ENCODE results near the gene FAM98B.
"Not testable (repeated sequence)": the region's sequence is repeated elsewhere in the genome, so short reads cannot be mapped to it uniquely, and the experiment has no call there.

Gene FAM98B

DNA sequence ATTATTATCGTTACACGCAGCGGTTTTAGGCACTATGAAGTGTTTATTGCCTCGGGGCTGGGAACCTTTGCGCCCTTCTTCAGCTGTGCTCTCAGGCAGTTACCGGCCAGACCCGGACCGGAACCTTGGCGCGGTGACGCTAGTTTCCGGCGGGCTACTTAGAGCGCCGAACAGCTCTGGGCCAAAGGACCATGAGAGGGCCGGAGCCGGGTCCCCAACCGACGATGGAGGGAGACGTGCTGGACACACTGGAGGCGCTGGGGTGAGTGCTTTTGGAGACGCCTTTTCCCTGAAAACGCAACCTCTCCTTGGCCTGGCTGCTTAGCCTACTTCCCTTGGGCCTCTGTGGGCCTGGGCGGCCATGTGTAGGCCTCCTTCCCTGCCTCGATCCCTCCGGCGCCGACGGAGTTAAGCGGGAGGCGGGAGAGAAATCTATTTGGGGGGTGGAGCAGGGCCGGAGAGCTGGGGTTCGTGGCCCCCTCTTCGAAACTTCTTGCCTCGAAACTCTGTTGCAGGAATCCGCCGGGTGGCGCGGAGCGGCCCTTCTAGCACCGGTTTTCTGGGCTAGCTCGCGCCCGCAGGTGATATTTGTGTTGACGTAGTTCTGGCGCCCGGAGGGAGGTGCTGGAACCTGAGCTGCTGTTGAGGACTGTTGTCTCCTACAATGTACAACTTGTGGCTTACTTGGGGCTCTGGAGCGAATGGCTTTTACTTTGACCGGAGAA is at the start of gene FAM98B:
TSS of gene FAM98B (plus strand) at position 157 of the 725 bp plus-strand sequence. CDS start at position 192, 35 bp downstream.
- peak; percentile 92 for DNase-seq

- peak; percentile 57 for DNase-seq
These were observed 47.5 kb upstream of the FAM98B start for GRCh38 chr15:38406436-38406835.

GRCh38 chr15:38408576-38408975 is 45.4 kb upstream of the FAM98B start:
- DNase-seq = no peak

- no peak for DNase-seq
These were observed 42.0 kb upstream of the FAM98B start for GRCh38 chr15:38411902-38412301.

- no peak for DNase-seq
These were observed 41.5 kb upstream of the FAM98B start for GRCh38 chr15:38412466-38412865.

DNA sequence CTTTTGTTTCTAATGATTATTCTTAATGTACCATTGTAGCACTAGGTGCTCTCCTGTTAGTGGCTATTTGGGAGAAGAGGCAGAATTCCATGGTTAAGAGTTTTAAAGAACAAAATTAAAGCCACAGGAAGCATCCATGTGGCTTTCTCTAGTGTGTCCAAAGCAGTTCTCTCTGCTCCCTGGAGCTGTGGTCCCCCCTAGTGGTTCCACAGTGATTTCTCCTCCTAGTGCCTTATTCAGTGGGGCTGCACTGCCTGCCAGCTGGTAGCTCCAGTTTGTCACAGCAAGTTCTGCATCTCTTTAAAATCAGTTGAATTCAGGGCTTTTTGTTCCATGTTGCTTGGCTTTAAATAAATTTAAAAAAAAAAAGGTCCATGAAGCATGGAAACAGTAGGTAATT is 39.6 kb upstream of the FAM98B start:
- peak; percentile 27 for DNase-seq

DNA sequence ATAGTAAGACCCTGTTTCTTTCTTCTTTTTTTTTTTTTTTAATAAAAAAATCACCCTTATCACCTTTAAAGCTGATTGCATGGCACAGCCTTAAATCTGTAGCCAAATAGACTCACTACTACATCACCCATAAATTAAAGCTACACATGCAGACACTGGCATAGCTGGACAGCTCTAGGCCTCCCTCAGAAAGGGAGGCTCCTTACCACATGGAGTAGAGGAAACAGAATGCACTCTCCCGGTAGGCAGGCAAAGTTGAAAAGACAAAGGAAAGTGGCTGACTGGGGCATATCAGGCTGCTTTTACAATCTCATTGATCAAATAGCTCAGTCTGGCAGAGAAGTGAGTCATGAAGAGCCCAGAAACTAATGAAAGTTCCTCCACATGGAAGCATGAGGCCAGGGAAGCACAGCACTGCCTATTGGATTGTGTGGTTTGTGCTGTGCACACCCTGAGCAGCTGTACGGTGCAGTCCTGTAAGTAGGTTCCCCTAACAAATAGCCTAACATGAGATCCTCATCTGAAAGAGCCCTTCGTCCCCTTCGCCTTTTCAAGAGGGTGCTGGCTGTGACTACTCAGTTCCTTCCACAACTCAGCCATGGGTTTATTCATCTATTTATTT is 32.7 kb upstream of the FAM98B start:
- DNase-seq = no peak

GRCh38 chr15:38424101-38424552 is 29.8 kb upstream of the FAM98B start:
- no peak for DNase-seq

- no peak for DNase-seq
These were observed 28.7 kb upstream of the FAM98B start for GRCh38 chr15:38425269-38425668.

GRCh38 chr15:38427380-38427779 is 26.5 kb upstream of the FAM98B start:
- DNase-seq = no peak

DNA sequence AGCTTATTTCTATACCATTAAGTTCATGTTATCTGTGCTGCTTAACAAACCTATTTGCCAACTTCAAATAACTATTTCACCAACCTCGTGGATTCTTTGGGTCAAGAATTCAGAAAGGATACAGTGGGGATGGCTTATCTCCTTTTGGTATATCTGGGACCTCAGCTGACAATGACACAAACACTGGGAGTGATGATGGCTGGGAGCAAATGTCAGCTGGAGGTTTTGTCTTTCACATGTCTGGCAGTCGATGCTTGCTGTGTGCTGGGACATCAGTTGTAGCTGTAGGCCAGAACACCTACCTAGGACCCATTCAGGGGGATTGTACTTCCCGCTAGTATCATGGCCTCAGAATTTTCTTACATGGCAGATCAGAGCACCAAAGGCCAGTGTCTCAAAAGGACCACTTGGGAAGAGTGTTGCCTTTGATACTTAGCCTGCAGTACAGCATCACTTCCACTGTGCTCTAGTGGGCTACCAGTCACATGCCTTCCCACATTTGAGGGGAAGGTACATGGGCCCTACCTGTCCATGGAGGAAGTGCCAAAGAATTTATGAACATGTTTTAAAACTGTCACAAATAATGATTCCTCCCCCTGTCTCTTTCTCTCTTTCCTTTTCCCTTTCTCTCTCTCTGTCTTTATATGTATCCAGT is 23.7 kb upstream of the FAM98B start:
- no peak for DNase-seq

DNA sequence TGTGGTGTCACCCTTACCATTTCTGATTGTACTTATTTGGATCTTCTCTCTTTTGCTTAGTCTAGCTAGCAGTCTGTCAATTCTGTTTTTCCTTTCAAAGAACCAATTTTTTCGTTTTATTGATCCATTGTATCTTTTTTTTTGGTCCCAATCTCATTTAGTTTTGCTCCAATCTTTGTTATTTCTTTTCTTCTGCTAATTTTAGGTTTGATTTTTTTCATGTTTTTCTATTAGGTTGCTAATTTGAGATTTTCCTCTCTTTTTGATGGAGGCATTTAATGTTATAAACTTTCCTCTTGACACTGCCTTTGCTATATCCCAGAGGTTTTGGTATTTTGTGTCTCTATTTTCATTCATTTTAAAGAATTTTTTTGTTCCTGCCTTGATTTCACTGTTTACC is 16.9 kb upstream of the FAM98B start:
- no peak for DNase-seq

GRCh38 chr15:38437603-38438002 is 16.3 kb upstream of the FAM98B start:
- not testable (repeated sequence) for DNase-seq

DNA sequence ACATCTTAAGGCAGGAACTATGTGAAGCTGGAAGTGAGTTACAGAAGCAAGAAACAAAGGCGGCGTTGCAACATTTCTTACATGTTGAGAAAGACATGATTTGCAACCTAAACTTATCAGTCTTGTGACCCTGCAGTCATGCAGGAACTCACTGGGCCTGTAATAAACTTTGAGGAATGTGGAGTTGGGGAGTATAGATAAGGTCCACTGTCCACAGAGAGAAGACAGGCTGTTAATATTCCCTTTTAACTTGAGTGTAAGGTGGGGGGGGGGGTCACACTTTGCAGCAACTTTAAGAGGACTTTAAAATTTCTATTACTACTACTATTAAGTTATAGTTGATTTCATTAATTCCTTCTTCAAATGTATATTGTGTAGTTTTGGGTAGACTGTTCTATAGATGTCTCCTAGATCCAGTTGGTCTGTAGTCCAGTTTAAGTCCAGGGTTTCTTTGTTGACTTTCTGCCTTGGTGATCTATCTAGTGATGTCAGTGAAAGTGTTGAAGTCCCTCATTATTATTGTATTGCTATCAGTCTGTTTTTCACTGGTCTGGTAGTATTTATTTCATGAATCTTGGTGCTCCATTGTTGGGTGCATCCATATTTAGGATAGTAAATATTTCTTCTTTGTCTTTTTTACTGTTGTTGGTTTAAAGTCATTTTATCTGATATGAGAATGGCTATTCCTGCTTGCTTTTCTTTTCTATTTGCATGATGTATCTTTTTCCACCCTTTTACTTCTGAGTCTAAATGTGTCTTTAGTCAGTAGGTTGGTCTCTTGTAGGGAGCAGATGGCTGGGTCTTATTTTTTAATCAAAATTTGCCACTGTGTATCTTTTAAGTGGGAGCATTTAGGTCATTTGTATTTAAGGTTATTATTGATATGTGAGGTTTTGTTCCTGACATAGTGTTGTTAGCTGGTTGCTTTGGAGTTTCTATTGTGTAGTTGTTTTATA is 15.6 kb upstream of the FAM98B start:
- no peak for DNase-seq

DNA sequence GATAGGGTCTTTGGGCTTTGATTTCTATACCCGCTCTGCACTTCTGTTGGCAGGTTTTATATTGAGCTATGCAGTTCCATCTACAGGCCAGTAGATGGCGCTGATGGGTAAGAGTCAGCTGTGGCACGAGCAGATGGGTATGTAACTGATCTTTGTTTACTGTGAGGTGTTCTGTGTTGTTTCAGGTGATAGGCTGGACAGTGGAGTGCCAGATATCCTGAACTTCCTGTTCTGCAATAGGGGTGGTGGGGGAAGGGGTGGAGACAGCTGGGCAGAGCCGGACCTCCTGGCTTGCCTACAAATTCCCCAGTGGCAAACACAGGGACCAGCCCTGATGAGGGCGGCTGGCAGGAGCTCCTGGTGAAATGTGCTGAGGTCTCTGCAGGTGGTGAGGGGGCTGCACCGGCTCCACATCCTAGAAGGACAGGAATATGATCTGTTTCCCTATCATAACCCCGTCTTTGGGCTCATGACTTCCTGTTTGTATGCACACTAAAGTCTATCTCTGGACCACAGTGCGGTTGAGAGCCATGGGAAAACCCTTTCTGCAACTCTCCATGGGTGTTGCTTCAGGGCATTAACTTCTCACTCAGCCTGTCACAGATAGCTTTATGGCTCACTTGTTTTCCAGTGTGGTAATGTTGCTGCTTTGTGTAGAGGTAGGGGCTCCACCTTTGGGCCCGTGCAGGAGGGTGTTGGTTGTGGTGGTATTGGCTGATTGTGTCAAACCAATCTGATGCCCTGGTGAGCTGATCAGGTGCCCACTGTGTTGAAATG is 13.4 kb upstream of the FAM98B start:
- peak; percentile 97 for DNase-seq

- DNase-seq = peak; percentile 24
These were observed 12.8 kb upstream of the FAM98B start for GRCh38 chr15:38441130-38441519.

GRCh38 chr15:38454696-38455090 is 766 bp downstream of the FAM98B start:
- no peak for DNase-seq

DNA sequence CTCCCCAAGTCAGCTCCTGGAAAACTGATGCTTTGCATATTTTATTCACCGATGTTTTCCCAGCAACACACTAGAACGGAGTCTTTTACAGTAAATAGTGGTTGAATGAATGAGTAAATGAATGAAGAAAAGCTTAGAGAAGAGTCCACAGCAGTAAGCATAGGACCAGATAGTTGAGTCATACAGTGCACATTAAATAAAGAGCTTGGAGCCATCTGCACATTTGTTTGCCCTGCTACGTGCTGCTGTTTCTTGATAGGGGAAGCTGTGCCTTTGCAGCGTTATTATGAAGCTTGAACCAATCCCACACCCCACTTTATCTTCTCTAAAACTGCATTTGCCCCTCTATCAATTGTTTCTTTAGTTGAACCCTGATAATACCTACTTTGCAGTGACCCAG is 1.2 kb downstream of the FAM98B start:
- peak; percentile 22 for DNase-seq

DNA sequence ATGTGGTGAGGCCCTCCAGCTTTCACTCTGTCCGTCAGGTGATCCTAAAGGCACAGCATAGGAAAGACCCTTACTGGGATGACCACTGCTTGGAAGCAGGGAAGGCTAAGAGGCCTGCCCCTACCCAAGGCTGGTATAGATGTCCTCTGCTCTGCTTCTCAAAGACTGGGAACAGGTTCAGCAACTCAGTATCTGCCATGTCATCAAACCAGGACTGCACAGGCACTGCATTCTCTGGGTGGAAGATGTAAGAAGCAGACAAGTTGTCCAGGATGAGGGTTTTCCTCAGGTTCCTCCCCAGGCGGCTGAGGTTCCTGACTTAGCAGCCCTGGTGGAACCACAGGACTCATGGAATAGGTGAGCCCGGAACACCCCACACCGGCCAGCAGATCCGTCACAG is 4.7 kb downstream of the FAM98B start:
- DNase-seq = no peak

DNA sequence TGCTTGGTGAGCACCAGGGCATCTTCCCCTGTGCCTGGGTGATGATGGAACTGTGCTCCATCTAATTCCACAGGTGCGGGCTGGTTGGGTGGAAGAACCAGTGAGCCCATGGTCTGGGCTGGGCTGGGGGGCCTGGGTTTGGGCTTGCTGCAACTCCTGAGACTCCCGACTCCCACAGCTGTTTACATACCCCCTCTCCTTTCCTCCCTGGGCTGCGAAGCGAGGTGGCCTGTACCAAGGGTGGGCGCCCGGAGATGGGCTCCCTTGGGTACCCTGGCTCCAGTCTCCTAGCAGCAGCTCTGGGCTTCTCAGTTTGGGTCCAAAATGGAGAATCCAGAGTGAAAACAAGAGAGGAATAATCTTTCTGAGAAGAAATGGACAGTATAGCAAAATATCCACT is 5.6 kb downstream of the FAM98B start:
- no peak for DNase-seq

- DNase-seq = no peak
These were observed 6.6 kb downstream of the FAM98B start for GRCh38 chr15:38460543-38460942.

Data from NCI-H2171 treated with DMSO at 0.1 percent for 48 hours (cell line).